Activated CD4-positive, alpha-beta T cell treated with anti-CD3 and anti-CD28 coated beads for 1 hour (primary cell): ENCODE data around the gene GAD1.

ENCODE experiments used
- DNase-seq: peaks from one replicate; pipeline ENCODE4 v3.0.0-alpha.2; 2020

GAD1 gene

DNA sequence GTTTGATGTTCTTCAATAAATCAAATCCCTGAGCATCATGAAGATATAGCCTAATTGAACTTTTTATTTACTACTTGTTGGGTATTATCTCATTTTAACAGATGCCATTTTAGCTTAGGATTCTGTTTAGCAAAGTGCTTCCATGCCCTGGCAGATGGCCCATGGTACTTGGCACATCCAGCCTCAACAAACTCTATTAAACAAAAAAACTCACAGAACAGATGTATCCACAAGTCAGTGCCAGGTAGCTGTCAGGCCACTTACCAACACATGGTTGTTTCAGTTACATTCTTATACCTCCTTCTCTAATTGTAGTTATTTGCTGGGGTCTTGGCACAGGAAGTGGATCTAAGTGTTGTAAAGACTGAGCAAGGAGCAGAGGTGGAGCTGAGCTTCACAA is 29.6 kb downstream of the GAD1 start:
- no peak for DNase-seq

DNA sequence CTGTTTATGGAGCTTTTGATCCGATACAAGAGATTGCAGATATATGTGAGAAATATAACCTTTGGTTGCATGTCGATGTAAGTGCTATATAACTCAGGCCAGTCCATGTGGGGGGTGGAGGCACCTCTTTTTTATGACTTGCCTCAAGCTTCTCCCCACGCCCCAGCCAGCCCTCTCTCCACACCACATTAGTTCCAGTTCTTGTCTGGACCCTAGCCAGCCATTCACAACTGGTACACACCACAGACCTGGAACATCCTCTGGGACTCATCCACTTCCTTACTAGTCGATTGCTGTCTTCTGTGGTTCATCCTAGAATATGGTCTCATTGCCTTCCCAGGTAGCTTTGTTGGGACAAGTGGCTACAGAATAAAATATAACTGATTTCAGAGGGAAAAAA is 31.0 kb downstream of the GAD1 start:
- DNase-seq, result no peak

DNA sequence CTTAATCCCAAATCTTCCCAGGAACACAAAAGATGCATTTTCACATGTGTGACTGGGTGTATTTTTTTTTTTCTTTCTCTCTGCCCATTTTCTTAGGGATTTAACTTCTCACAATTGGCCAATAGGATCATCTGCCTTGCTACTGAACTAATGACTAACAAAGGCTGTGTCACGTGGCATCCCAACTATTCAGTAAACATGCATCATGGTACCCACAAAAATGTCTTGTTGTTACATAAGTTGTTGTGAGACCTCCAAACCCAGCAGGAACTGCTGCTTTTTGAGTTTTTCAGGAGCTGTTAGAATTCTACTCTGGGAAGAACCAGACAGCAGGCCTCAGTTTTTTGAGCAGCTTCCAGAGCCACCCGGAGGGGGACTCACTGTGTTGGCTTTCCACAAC is 31.9 kb downstream of the GAD1 start:
- no peak for DNase-seq

DNA sequence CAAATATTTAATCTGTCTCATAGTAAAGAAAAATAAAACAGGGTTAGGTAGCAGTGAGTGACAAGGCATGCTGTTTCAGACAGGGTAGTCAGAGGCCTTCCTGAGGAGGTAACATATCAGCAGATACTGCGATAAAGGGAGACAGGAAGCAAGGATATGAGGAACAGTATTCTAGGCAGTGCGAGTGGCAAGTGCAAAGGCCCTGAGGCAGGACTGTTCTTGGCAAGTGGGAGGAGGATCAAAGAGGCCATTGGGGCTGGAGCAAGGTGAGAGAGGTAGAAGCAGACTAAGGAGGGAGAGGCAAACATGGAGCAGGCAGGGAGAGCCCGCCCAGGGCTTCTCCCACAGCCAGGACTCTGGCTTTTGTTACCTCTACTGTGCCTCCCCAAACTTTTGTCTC is 33.6 kb downstream of the GAD1 start:
- DNase-seq, result no peak

DNA sequence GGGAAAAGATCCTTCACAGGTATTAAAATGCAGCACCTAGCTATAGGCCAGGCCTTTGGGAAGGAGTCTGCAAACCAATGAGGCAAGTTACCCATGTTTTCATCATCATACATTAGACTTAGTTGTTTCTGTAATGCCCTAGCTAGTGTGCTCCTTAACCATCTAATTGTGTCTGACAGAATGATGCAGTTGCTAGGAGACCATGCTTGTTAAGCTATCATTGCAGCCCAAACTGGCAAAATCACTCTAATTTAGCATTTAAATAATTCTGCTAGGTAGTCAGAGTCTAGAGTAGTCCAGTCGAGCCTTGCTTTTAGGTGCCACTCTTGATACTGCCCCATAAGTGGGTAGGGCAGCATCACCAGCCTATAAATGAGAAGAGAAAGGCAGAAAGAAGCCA is 34.9 kb downstream of the GAD1 start:
- DNase-seq, result no peak

DNA sequence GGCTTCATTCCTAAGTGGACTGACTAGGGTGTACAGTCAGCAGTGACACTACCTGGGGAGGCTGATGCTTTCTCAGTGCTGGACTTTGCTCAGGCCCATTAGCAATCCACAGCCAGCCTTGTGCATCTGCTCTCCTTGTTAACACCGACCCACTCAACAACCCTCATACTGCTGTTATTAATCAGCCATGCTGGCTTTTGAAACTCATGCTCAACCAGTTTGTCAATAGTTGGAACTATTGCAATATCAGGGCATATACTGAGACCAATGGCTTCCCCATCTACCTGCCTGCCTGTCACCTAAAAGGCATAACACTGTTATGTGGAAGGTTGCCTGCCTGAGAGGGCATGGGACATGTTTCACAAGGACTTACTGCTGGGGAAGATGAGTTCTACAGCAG is 39.4 kb downstream of the GAD1 start:
- no peak for DNase-seq

DNA sequence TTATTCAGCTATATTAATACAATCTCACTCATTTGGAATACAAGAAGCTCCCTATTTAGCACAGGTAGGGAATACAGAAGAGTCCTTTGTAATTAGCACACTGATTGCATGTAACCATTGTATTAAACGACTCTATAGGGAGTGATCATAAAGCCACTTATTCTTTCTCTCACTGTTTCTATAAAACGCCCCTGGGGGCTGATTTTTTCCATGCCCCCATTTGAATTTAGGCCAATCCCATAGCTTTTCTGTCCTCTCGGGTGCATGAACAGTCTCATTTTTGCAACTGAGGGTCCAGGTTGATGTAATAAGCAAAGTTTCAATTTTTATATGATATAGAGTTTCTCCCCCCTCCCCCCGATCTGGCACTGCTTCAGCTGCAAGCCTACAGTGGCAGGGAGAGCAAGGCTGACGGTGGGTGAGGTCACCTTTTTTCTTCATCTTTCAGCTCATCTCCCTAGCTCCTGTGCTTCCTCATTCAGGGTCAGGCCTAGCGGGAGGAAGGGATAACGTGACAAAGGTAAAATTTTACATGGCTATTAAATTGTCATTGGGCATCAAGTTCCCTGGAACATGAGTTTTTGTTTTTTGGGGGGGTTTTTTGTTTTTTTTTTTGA is 45.7 kb downstream of the GAD1 start:
- DNase-seq, result no peak

DNA sequence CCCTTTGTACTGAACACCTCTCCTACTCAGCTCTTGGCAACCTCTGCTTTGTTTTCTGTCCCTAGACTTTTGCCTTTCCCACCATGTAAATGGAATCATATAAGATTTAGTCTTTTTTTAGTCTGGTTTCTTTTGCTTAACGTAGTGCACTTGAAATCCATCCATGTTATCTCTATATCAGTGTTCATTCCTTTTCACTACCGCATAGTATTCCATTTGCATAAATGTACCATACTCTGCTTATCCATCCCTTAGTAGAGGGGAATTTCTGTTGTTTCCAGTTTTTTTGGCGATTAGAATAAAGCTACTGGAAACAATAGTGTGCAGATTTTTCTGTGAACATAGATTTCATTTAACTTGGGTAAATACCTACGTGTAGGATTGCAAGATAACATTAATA is 46.4 kb downstream of the GAD1 start:
- no peak for DNase-seq

DNA sequence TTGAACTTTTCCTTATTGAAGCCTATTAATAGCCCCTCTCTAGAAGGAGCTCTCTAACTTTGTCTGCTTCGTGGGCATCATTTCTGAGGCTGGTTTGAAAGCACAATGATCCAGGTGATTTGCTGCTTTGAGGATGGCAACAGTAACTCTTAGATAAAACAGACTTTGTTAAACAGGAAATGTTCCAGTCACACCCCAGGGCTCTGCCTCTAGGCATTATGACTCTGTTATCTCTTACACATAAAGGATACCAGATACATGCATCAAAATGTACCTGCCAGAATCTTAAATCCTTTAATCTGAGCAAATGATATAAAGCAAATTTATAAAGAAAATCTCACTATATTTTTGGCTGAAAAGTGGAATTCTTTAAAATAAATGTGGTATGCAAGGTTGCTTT is 52.3 kb downstream of the GAD1 start:
- DNase-seq, result no peak

DNA sequence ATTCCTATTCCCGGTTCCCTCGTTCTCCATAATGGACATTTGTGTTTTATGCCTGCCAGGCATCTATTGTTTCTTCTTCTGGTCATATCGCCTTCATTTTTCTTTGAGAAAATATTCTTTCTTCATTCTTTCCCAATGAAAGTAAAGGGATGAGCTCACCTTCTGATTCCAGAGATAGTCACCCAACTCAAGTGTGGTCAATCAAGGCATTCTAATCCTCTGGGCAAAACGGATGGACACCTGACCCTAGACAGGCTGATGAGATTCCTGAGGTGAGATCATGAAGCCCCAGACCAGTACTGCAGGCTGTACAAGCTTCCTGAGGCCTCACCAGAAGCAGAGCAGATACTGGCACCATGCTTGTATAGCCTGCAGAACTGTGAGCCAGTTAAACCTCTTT is 52.8 kb downstream of the GAD1 start:
- DNase-seq, result no peak

DNA sequence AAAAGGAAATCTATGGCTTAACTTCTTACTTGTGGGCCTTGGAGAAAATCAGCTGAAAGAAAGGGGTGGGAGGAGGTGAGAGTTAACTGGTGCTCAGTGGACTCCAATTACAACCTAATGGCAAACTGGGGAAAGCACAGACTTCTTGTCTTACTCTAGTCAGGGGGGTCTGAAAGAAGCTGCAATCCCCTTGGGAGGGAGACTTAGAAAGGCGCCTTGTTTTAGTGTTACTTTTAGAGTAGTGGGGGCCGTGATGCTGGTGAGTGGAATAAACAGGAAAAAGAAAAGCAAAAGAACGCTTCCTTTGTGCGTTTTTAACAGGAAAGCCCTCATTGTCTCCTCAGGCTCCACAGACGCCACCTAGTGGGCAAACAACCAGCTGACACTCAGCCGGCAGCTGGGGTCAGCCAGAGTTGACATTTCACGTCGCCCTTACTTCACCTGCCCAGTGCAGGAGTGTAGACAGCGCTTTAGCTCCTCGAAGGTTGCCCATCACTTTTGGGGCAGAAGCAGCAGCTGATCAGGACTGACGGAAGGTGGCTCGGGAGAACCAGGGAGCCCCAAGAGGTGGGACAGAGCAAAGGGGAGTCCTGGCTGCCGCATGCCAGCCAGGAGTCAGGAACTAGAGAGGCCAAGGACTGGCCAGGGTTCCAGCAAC is 56.5 kb downstream of the GAD1 start:
- DNase-seq, result peak; percentile 54

DNA sequence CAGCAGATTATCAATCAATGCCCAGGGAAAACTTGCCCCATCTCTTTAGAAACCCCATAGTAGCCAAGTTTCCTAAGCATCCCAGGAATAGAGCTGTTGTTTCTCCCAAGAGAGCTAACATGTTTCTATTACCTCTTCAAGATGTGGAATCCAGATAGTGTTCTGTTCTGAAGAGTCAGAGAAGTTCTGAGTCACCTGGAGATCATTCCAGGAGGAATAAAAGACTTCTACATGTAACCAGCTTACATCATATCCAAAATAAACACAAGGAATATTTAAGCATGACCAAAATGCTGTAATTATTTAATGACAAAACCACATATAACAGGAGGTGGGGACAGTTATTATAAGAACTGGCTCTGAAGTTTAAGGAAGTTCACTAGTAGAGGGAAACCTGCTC is 61.4 kb downstream of the GAD1 start:
- DNase-seq, result no peak

DNA sequence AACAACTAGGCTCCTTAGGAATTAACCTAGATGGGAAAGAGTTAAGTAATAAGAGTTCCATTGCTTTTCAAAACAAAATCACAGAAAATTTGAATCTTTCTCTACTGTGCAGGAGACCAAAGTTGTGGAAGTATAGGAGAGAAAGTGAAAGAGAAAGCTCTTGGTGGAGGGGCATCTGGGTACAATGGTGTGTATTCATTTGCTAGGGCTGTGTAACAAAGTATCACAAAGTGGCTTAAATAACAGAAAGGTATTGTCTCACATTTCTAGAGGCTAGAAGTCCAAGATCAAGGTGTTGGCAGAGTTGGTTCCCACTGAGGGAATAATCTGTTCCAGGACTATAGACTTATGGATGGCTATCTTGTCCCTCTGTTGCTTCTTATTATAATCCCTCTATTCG is 61.8 kb downstream of the GAD1 start:
- no peak for DNase-seq

DNA sequence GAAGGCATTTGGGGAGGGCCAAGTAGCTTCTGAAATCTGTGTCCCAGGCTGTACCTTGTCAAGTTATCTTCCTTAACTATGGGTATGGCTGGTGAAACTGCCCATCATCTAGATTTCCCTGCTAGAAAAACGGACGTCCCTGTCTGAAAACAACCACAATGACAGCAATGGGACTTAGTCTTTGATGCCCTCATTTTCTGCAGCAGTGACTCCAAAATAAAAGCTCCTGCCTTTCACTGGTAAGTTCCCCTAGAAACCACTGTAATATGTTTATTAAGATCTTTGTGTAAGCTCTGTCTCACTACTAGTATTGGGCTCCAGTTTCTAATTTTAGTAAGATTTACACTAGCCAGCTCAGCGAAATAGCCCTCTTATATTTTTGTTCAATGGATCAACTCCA is 65.2 kb downstream of the GAD1 start:
- DNase-seq, result no peak

DNA sequence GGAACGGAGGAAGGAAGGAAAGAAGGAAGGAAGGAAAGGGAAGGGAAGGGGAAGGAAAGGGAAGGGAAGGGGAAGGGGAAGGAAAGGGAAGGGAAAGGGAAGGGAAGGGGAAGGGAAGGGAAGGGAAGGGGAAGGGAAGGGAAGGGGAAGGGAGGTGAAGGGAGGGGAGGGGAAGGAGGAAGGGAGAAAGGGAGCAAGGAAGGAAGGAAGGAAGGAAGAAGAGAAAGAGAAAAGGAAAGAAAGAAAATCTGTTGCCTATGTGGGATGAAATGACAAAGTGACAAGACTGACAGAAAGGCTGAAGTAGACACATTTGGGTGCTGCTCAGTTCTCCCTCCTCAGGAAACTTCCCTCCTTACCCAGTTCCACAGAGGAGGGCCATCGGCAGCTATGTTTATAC is 66.1 kb downstream of the GAD1 start:
- DNase-seq, result no peak

DNA sequence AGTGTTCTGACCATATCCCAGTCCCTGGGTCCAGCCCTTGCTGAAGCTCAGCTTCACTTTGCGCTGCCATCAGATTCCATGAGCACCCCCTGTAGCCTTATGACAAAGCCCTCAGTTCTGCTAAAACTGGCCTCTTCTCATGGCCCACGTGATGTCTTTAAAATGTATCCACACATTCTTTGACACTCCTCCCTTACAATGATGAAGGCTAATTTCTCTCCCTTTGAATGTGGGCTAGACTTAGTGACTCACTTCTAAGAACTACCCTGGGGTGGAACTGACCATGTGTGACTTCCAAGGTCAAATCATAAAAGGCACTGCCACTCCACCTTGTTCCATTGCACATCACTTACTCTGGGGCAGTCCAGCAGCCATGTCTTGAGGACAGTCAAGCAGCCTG is 67.0 kb downstream of the GAD1 start:
- no peak for DNase-seq

DNA sequence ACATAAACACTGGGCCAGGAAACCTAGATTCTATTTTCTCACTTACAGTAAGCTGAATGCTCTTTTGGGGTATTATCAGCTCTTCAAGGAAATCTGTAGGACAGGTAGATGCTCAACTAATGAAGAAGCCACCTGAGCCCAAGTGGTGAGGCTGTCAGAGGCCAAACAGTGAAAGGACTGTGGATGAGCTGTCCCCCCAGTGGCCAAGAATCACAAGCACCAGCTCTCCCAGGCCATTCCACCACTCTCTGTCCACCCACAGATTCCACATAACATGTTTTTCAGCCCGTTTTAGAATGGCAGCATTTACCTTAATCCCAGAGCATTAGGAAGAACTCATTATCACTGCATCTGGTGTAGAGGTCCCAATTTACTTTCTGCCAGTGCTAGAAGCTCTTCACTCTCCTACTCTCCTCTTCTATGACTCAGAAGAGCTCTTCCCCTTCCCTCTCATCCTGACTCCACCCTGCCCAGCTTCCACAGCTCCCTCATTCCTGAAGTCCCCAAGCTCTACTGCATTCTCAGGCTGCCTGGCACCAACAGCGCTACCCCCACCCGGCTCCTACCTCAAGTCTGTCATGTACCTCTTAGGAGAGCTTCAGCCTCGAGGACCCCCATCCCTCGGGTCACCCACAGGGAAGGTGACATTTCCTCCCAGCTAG is 68.6 kb downstream of the GAD1 start:
- DNase-seq, result no peak

DNA sequence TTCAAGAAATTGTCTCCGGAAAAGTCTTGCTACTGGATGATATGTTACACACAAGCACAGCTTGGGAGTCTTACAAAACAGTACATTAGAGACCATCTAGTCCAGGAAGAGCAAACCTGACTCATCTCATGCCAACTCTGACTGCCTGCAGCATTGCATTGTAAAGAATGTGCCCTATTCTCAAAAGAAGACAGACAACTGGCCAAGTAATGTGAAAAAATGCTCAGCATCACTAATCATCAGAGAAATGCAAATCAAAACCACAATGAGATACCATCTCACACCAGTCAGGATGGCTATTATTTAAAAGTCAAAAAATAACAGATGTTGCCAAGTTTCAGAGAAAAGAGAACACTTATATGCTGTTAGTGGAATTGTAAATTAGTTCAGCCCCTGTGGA is 69.7 kb downstream of the GAD1 start:
- DNase-seq, result no peak

DNA sequence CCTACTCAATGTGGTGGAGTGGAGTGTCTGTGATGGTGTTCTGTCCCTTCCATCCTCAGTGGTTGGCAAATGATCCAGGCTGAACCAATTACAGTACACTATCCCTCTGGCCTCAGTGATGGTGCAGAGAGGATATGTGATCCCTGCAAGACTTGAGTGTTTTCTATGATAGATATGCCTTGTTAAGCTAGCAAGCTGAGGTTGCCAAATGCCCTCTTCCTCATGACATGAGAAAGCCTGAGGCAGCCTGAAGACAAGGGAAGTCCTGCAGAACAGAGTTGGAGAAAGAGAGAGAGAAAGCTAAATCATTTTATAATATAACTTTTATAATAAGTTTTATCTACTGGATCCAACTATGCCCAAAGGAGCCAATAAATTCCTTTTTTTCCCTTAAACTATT is 70.8 kb downstream of the GAD1 start:
- DNase-seq, result no peak

DNA sequence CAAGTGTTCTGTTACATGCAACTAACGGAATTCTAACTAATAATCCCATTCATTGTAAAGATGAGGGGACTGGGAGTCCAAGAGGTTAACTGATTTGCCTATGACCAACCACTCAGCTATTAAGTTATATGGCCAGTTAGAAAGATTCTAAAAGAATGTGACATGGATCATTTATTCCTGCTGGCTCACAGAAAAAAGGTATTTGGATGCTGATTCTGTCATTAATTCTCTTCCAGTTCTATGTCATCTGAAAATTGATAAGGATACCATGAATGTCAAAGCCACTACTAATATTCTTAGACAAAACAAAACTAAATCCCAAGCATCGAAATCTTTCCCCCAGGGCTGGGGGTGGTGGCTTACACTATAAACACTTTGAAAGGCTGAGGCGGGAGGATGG is 71.2 kb downstream of the GAD1 start:
- DNase-seq, result no peak

DNA sequence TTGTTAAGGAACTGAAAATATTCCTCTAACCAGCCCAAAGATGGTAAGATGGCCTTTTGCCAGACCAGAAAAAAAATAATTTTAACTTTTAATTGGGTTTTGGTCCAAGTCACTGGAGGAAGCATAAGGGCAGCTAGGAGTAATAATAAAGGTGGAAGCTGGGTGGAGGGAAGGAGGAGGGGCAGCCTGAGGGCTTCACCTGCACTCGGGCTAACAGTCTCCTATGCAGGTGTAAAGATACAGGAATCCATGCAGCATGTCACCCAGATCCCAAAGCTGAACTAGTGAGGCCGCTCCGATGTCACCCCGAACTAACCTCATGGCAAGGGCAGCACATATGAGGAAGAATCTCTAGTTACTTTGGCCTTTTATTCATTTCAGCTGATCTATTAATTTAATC is 75.2 kb downstream of the GAD1 start:
- DNase-seq, result no peak

DNA sequence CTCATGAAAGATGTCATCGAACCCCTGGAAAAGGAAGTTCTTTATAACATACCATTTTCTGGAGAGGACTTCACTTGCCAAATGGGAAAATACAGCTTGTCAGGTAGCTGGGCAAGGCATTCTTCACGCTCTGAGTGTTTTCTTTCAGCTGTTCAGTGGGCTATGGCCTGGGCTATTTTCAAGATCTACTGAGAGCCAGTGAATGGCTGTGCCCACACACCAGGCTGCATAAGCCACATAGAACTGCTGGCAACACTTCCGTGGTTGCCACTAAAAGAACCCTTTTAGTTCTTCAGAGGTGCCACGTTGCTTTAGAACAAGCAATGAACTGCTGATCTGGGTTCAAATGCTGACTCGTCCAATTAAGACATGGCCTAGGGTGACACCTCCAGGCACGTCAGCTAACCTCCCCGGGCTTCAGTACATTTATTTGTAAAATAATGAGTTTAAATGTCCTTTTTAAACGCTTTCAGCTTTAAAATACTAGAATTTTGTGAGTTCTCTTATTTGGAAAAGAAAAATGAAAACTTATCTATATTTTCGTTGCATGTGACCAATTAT is 75.8 kb downstream of the GAD1 start:
- DNase-seq, result no peak

DNA sequence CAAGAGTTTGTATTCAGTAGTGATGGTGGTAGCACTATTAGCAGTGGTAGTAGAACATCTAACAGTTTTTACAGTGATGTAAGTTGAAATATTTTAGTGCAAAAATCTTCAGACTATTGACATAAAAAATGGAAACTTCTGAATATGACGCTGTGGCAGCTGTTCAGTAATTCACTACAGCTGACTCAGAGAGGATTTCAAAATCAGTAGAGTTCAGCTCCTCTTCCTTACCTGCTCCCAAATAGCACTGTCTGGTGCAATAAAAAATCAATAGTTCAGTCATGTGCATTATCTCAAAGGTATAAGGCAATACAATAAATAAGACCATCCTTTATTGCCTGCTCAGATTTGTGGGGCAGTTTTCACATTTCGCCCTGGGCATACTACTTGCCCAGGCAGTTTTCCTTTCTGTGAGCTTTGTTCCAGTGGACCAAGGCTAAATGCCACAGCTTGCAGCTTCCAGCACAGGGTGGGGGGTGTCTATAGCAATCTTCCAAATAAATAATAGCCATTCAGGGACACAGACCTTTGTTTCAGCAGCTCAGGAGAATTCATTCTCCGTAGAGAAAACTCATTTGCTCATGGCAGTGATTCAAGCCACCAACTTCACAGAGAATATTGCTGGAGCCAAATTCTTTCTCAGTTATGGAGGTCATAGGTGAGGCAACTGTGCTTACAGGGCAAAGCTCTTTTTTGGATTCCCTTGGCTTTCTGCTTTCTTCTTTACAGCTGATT is 78.5 kb downstream of the GAD1 start:
- DNase-seq, result no peak

DNA sequence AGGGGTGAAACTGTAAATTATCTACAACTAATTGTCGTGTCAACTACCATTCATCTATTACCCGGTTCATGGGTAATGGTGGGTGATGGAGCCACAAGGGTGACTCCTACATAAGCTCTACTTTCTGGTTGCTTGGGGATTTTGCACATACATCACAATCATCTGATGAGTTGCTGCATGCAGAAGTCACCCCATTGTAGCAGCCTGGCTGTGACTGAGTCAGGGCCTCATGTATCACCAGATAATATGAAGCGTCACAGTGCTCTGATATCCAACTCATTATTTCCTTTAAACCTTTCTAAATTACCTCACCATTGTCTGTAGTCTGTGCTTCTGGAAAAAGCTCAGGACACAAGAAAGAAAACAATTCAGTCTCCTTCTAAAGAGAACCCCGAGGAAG is 79.9 kb downstream of the GAD1 start:
- DNase-seq, result no peak
